Thoracic aorta (tissue), 2 donors: ENCODE measurements around the gene ARHGEF28. TPM values are rescaled to one million over a fixed set of nuclear protein-coding genes. Genes with fewer than 3 reads are reported as not detected.

Experiments
- ATAC-seq: fragments of 150-250 bp; one replicate; pipeline ENCODE4 v1.8.0; 2017; ENCODE audit warnings: low read depth; ENCODE audit not compliant: insufficient number of reproducible peaks, low FRiP score
- DNase-seq: peaks from one replicate; pipeline ENCODE4 v3.0.0-alpha.2; 2020; ENCODE audit warnings: low spot score
- H3K27ac ChIP-seq, 2 donors: fragments of 200-600 bp; sonication (generic); 1 replicate in 1 of 2; 2 replicates in 1 of 2; pipeline ENCODE4 v1.5.1; 2016; ENCODE audit warnings: mild to moderate bottlenecking in 2 of 2, moderate library complexity in 2 of 2
- H3K27me3 ChIP-seq: fragments of 200-600 bp; sonication (generic); replicated peaks from 2 replicates; pipeline ENCODE4 v1.6.0; 2016; ENCODE audit warnings: mild to moderate bottlenecking; ENCODE audit not compliant: insufficient read depth
- H3K36me3 ChIP-seq: fragments of 200-600 bp; sonication (generic); one replicate; pipeline ENCODE4 v1.5.1; 2016
- H3K4me1 ChIP-seq, 2 donors: fragments of 200-600 bp; sonication (generic); 1 replicate in 1 of 2; 2 replicates in 1 of 2; pipeline versions ENCODE4 v1.5.1 to v1.6.0; 2016; ENCODE audit warnings: low read depth in 2 of 2, mild to moderate bottlenecking in 1 of 2; ENCODE audit not compliant: control insufficient read depth in 1 of 2
- H3K4me3 ChIP-seq: fragments of 200-600 bp; sonication (generic); 2 replicates; pipeline ENCODE4 v1.5.1; 2016; ENCODE audit warnings: mild to moderate bottlenecking
- H3K9me3 ChIP-seq: fragments of 200-600 bp; sonication (generic); 2 replicates; pipeline ENCODE4 v1.5.1; 2016
- CTCF ChIP-seq: fragments of 200-600 bp; sonication (generic); IDR thresholded peaks from one replicate; pipeline ENCODE4 v1.5.1; 2019; ENCODE audit warnings: antibody characterized with exemption
- total RNA-seq, 2 donors: library from RNA; depleted of rRNA; stranded (reverse); fragments of >200 nt; gene quantifications; one replicate each; pipeline versions ENCODE4 v1.1.0 to v1.2.3, GENCODE V29; 2016

The ARHGEF28 gene
- total RNA-seq, 2 donors from 2014 or later = 35.5 to 40.8 TPM

- TF ChIP-seq CTCF = no peak
- H3K27ac ChIP-seq = no peak overlapping the region
These were observed 212.9 kb downstream of the ARHGEF28 start for GRCh38 chr5:73838901-73839300.

GRCh38 chr5:73841641-73842040 is 215.6 kb downstream of the ARHGEF28 start:
- H3K9me3 ChIP-seq = no peaks in the 10 kb centered on the region
- H3K4me3 ChIP-seq = no peak overlapping the region
- no peaks in the 10 kb centered on the region for H3K27me3 ChIP-seq
- H3K27ac ChIP-seq = no peak overlapping the region
- DNase-seq (no peak), ATAC-seq (no peak)
- TF ChIP-seq CTCF = no peak
- H3K4me1 ChIP-seq = no peaks in the 10 kb centered on the region
- H3K36me3 ChIP-seq = peaks cover 3% of the 10 kb centered on the region

More at GRCh38 chr5:73838901-73839300, 212.9 kb downstream of the ARHGEF28 start:
- no peak for ATAC-seq
- Histone ChIP-seq H3K4me1 (no peaks in the 10 kb centered on the region), H3K9me3 (no peaks in the 10 kb centered on the region), H3K36me3 (no peaks in the 10 kb centered on the region), H3K4me3 (no peak overlapping the region), H3K27me3 (no peaks in the 10 kb centered on the region)
- DNase-seq = no peak

- H3K4me3 ChIP-seq = no peak overlapping the region
- no peaks in the 10 kb centered on the region for H3K4me1 ChIP-seq
- no peak for TF ChIP-seq CTCF
- ATAC-seq (no peak), DNase-seq (no peak)
- no peak overlapping the region for H3K27ac ChIP-seq
- H3K36me3 ChIP-seq = peaks cover 3% of the 10 kb centered on the region
- H3K9me3 ChIP-seq = no peaks in the 10 kb centered on the region
- no peaks in the 10 kb centered on the region for H3K27me3 ChIP-seq
These were observed 218.2 kb downstream of the ARHGEF28 start for GRCh38 chr5:73844165-73844564.

- H3K27me3 ChIP-seq = no peaks in the 10 kb centered on the region
These were observed 225.6 kb downstream of the ARHGEF28 start for GRCh38 chr5:73851471-73852181.

GRCh38 chr5:73853091-73853490 is 227.1 kb downstream of the ARHGEF28 start:
- H3K27ac ChIP-seq = no peak overlapping the region
- H3K27me3 ChIP-seq = no peaks in the 10 kb centered on the region
- no peaks in the 10 kb centered on the region for H3K9me3 ChIP-seq
- H3K36me3 ChIP-seq = no peaks in the 10 kb centered on the region
- DNase-seq = no peak
- H3K4me1 ChIP-seq = no peaks in the 10 kb centered on the region
- TF ChIP-seq CTCF = no peak
- no peak overlapping the region for H3K4me3 ChIP-seq
- no peak for ATAC-seq

More at GRCh38 chr5:73851471-73852181, 225.6 kb downstream of the ARHGEF28 start:
- Histone ChIP-seq H3K36me3 (no peaks in the 10 kb centered on the region), H3K4me1 (no peaks in the 10 kb centered on the region), H3K27ac (no peak overlapping the region), H3K4me3 (no peak overlapping the region), H3K9me3 (no peaks in the 10 kb centered on the region)
- DNase-seq (no peak), ATAC-seq (no peak)
- TF ChIP-seq CTCF = no peak
